ENCODE data around the gene NOL8.

NOL8 gene

GRCh38 chr9:92325269-92325990 is at the start of gene NOL8, which contains the start of gene CENPP:
NOL8 (minus strand) TSS chr9:92325350; CDS start chr9:92324161, 1,189 bp downstream.
CENPP (plus strand) TSS chr9:92325953.
- DNase-seq (ENCODE audit: low read depth): peak; percentile 70

GRCh38 chr9:92373167-92373566 is 48.0 kb upstream of the NOL8 start:
- no peak for DNase-seq (ENCODE audit: low read depth)

- DNase-seq (ENCODE audit: low read depth): no peak
Measured at GRCh38 chr9:92369075-92369474, 43.9 kb upstream of the NOL8 start.

GRCh38 chr9:92360083-92360482 is 34.9 kb upstream of the NOL8 start:
- DNase-seq (ENCODE audit: low read depth): no peak

GRCh38 chr9:92359394-92359995 is 34.3 kb upstream of the NOL8 start:
- no peak for DNase-seq (ENCODE audit: low read depth)

GRCh38 chr9:92353051-92353450 is 27.9 kb upstream of the NOL8 start:
- DNase-seq (ENCODE audit: low read depth): no peak

GRCh38 chr9:92350740-92351133 is 25.6 kb upstream of the NOL8 start:
- DNase-seq (ENCODE audit: low read depth): no peak

- DNase-seq (ENCODE audit: low read depth): no peak
Measured at GRCh38 chr9:92349771-92350739, 24.9 kb upstream of the NOL8 start.

- no peak for DNase-seq (ENCODE audit: low read depth)
Measured at GRCh38 chr9:92345582-92345981, 20.4 kb upstream of the NOL8 start.

GRCh38 chr9:92342825-92343488 is 17.8 kb upstream of the NOL8 start:
- DNase-seq (ENCODE audit: low read depth): no peak

GRCh38 chr9:92341578-92341977 is 16.4 kb upstream of the NOL8 start:
- no peak for DNase-seq (ENCODE audit: low read depth)

- no peak for DNase-seq (ENCODE audit: low read depth)
Measured at GRCh38 chr9:92333282-92333634, 8.1 kb upstream of the NOL8 start.

- DNase-seq (ENCODE audit: low read depth): no peak
Measured at GRCh38 chr9:92332577-92333281, 7.6 kb upstream of the NOL8 start.

GRCh38 chr9:92328225-92328624 is 3.1 kb upstream of the NOL8 start:
- no peak for DNase-seq (ENCODE audit: low read depth)

GRCh38 chr9:92327283-92327850 is 2.2 kb upstream of the NOL8 start:
- no peak for DNase-seq (ENCODE audit: low read depth)

- no peak for DNase-seq (ENCODE audit: low read depth)
Measured at GRCh38 chr9:92325991-92326500, 896 bp upstream of the NOL8 start.

- no peak for DNase-seq (ENCODE audit: low read depth)
Measured at GRCh38 chr9:92324889-92325268, 271 bp downstream of the NOL8 start.

- DNase-seq (ENCODE audit: low read depth): no peak
Measured at GRCh38 chr9:92324431-92324830, 719 bp downstream of the NOL8 start.

- no peak for DNase-seq (ENCODE audit: low read depth)
Measured at GRCh38 chr9:92315456-92315855, 9.7 kb downstream of the NOL8 start.

GRCh38 chr9:92313624-92314012 is 11.5 kb downstream of the NOL8 start:
- no peak for DNase-seq (ENCODE audit: low read depth)

All from activated T-helper 1 cell treated with Interleukin-2 at 50 U/mL for 16 hours (primary cell).